HEK293 (cell line): ENCODE measurements around the gene SLC2A4RG.

Experiments used
- GLIS2 ChIP-seq: fragments of 450-650 bp; formaldehyde crosslinking; IDR thresholded peaks from 2 replicates; pipeline ENCODE4 v1.5.1; 2016; ENCODE audit warnings: missing biosample characterization, missing genetic modification characterization
- KLF10 ChIP-seq: fragments of 450-650 bp; IDR thresholded peaks from 2 replicates; pipeline ENCODE4 v1.5.1; 2018; ENCODE audit warnings: missing biosample characterization, mild to moderate bottlenecking, missing genetic modification characterization
- KLF8 ChIP-seq: fragments of 450-650 bp; formaldehyde crosslinking; IDR thresholded peaks from 2 replicates; pipeline ENCODE4 v1.5.1; 2016; ENCODE audit warnings: missing biosample characterization, missing genetic modification characterization
- OSR2 ChIP-seq: fragments of 450-650 bp; formaldehyde crosslinking; IDR thresholded peaks from 2 replicates; pipeline ENCODE4 v1.5.1; 2016; ENCODE audit warnings: missing biosample characterization, missing genetic modification characterization
- SP2 ChIP-seq: fragments of 450-650 bp; formaldehyde crosslinking; IDR thresholded peaks from 2 replicates; pipeline ENCODE4 v1.5.1; 2016; ENCODE audit warnings: missing biosample characterization, missing genetic modification characterization
- SP7 ChIP-seq: fragments of 450-650 bp; formaldehyde crosslinking; IDR thresholded peaks from 2 replicates; pipeline ENCODE4 v1.5.1; 2016; ENCODE audit warnings: missing biosample characterization, missing genetic modification characterization
- ZBTB17 ChIP-seq: fragments of 450-650 bp; formaldehyde crosslinking; IDR thresholded peaks from 2 replicates; pipeline ENCODE4 v1.5.1; 2016; ENCODE audit warnings: missing biosample characterization, missing genetic modification characterization
- ZBTB8A ChIP-seq: fragments of 450-650 bp; formaldehyde crosslinking; IDR thresholded peaks from 2 replicates; pipeline ENCODE4 v1.5.1; 2016; ENCODE audit warnings: missing biosample characterization, missing genetic modification characterization
- ZFP69B ChIP-seq: fragments of 450-650 bp; formaldehyde crosslinking; IDR thresholded peaks from 2 replicates; pipeline ENCODE4 v1.5.1; 2016; ENCODE audit warnings: missing biosample characterization, missing genetic modification characterization
- ZNF140 ChIP-seq: fragments of 450-650 bp; formaldehyde crosslinking; IDR thresholded peaks from 2 replicates; pipeline ENCODE4 v1.5.1; 2016; ENCODE audit warnings: missing biosample characterization, missing genetic modification characterization
- ZNF16 ChIP-seq: fragments of 450-650 bp; formaldehyde crosslinking; IDR thresholded peaks from 2 replicates; pipeline ENCODE4 v1.5.1; 2016; ENCODE audit warnings: low read depth, missing biosample characterization, missing genetic modification characterization
- ZNF19 ChIP-seq: fragments of 450-650 bp; formaldehyde crosslinking; IDR thresholded peaks from 2 replicates; pipeline ENCODE4; 2016; ENCODE audit warnings: missing biosample characterization, missing genetic modification characterization, low read depth
- ZNF2 ChIP-seq: fragments of 450-650 bp; formaldehyde crosslinking; IDR thresholded peaks from 2 replicates; pipeline ENCODE4 v1.5.1; 2016; ENCODE audit warnings: missing biosample characterization, missing genetic modification characterization
- ZNF24 ChIP-seq: fragments of 450-650 bp; formaldehyde crosslinking; IDR thresholded peaks from 2 replicates; pipeline ENCODE4 v1.5.1; 2016; ENCODE audit warnings: missing biosample characterization, missing genetic modification characterization
- ZNF341 ChIP-seq: fragments of 450-650 bp; formaldehyde crosslinking; IDR thresholded peaks from 2 replicates; pipeline ENCODE4; 2016; ENCODE audit warnings: low read depth, missing biosample characterization, missing genetic modification characterization
- ZNF404 ChIP-seq: fragments of 450-650 bp; formaldehyde crosslinking; IDR thresholded peaks from 2 replicates; pipeline ENCODE4 v1.5.1; 2017; ENCODE audit warnings: missing biosample characterization, missing genetic modification characterization
- ZNF600 ChIP-seq: fragments of 450-650 bp; formaldehyde crosslinking; IDR thresholded peaks from 2 replicates; pipeline ENCODE4 v1.5.1; 2016; ENCODE audit warnings: missing biosample characterization, missing genetic modification characterization
- ZNF664 ChIP-seq: fragments of 450-650 bp; formaldehyde crosslinking; IDR thresholded peaks from 2 replicates; pipeline ENCODE4 v1.5.1; 2016; ENCODE audit warnings: missing biosample characterization, missing genetic modification characterization
- ZNF76 ChIP-seq: fragments of 450-650 bp; formaldehyde crosslinking; IDR thresholded peaks from 2 replicates; pipeline ENCODE4; 2016; ENCODE audit warnings: low read depth, missing biosample characterization, missing genetic modification characterization, borderline replicate concordance
- ZNF777 ChIP-seq: fragments of 450-650 bp; formaldehyde crosslinking; IDR thresholded peaks from 2 replicates; pipeline ENCODE4 v1.5.1; 2017; ENCODE audit warnings: missing biosample characterization, missing genetic modification characterization, borderline replicate concordance
- ZNF843 ChIP-seq: fragments of 450-650 bp; formaldehyde crosslinking; IDR thresholded peaks from 2 replicates; pipeline ENCODE4 v1.5.1; 2016; ENCODE audit warnings: missing biosample characterization, missing genetic modification characterization
- ZSCAN16 ChIP-seq: fragments of 450-650 bp; formaldehyde crosslinking; IDR thresholded peaks from 2 replicates; pipeline ENCODE4 v1.5.1; 2016; ENCODE audit warnings: missing biosample characterization, missing genetic modification characterization
- TF ChIP-seq, protein P1 (sequence below): fragments of 450-650 bp; formaldehyde crosslinking; IDR thresholded peaks from 2 replicates; pipeline ENCODE4 v1.5.1; 2017; ENCODE audit warnings: missing biosample characterization, missing genetic modification characterization
- TF ChIP-seq, protein P2 (sequence below): fragments of 450-650 bp; formaldehyde crosslinking; conservative IDR thresholded peaks from 2 replicates; pipeline ENCODE4 v1.5.1; 2016; ENCODE audit warnings: low read depth, missing biosample characterization, missing genetic modification characterization
- TF ChIP-seq, protein P3 (sequence below): fragments of 450-650 bp; formaldehyde crosslinking; IDR thresholded peaks from 2 replicates; pipeline ENCODE4 v1.5.1; 2016; ENCODE audit warnings: missing biosample characterization, missing genetic modification characterization
- TF ChIP-seq, protein P4 (sequence below): fragments of 450-650 bp; formaldehyde crosslinking; IDR thresholded peaks from 2 replicates; pipeline ENCODE4 v1.5.1; 2016; ENCODE audit warnings: missing biosample characterization, missing genetic modification characterization
- TF ChIP-seq, protein P5 (sequence below): fragments of 450-650 bp; formaldehyde crosslinking; IDR thresholded peaks from 2 replicates; pipeline ENCODE4; 2016; ENCODE audit warnings: missing biosample characterization, missing genetic modification characterization
- TF ChIP-seq, protein P6 (sequence below): fragments of 450-650 bp; formaldehyde crosslinking; IDR thresholded peaks from 2 replicates; pipeline ENCODE4 v1.5.1; 2016; ENCODE audit warnings: missing biosample characterization, missing genetic modification characterization

SLC2A4RG gene

DNA sequence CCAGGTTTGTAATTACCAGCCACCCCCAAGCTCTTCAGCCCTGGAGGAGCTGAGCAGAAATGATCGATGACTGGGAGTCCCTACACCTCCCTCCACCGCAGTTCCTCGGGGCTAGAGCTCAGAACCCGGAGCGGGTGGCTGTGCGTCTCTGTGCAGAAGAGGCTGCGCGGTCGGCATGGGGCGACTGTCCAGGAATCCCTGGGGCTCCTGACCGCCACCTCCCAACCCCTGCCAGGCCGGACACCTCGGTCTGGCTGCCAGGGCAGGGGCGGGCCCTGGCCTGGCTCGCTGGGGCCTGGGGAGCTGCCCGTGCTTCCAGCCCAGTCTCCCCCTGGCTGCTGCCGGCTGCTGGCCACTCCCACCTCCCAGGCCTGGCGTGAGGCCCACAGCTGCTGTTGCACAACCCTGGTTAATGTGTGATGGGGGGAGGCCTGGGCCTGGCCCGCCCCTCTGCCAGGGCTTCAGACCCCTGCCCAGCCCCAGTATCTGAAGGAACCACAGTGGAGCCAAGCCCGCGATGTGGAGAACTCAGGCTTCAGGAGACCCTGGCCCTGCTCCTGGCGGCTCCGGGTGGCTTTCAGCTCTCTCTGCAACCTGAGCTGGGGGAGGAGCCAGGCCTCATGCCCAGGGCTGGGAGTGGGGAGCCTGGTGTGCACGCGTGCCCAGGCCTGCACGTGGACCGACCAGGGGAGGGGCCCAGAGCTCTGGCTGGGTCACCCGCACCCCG lies 1.2 kb downstream of the SLC2A4RG start (continued):
- no peak for TF ChIP-seq ZNF664 (tag by site-specific recombination)
- TF ChIP-seq, protein P1, sequence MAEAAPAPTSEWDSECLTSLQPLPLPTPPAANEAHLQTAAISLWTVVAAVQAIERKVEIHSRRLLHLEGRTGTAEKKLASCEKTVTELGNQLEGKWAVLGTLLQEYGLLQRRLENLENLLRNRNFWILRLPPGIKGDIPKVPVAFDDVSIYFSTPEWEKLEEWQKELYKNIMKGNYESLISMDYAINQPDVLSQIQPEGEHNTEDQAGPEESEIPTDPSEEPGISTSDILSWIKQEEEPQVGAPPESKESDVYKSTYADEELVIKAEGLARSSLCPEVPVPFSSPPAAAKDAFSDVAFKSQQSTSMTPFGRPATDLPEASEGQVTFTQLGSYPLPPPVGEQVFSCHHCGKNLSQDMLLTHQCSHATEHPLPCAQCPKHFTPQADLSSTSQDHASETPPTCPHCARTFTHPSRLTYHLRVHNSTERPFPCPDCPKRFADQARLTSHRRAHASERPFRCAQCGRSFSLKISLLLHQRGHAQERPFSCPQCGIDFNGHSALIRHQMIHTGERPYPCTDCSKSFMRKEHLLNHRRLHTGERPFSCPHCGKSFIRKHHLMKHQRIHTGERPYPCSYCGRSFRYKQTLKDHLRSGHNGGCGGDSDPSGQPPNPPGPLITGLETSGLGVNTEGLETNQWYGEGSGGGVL (tag by site-specific recombination): peak; percentile 36
- 0 out of 2 replicates have a peak, but pooled peaks have one; percentile 34 for TF ChIP-seq ZNF777 (tag by site-specific recombination)
- TF ChIP-seq KLF10 (tag by site-specific recombination): 0 out of 2 replicates have a peak, but pooled peaks have one; percentile 38
- no peak for TF ChIP-seq ZNF2 (tag by site-specific recombination)
- TF ChIP-seq ZNF16 (tag by site-specific recombination): no peak
- TF ChIP-seq SP2 (tag by site-specific recombination): peak; percentile 50
- TF ChIP-seq ZFP69B: peak; percentile 12; the same call in 1 of the 2 replicates
- TF ChIP-seq ZNF76 (tag by site-specific recombination): peak; percentile 51; the same call in 1 of the 2 replicates
- peak; percentile 96 for TF ChIP-seq ZBTB17 (tag by site-specific recombination)
- no peak for TF ChIP-seq ZNF24 (tag by site-specific recombination)
- TF ChIP-seq ZSCAN16: no peak
- no peak for TF ChIP-seq ZNF140 (tag by site-specific recombination)
- TF ChIP-seq, protein P2, sequence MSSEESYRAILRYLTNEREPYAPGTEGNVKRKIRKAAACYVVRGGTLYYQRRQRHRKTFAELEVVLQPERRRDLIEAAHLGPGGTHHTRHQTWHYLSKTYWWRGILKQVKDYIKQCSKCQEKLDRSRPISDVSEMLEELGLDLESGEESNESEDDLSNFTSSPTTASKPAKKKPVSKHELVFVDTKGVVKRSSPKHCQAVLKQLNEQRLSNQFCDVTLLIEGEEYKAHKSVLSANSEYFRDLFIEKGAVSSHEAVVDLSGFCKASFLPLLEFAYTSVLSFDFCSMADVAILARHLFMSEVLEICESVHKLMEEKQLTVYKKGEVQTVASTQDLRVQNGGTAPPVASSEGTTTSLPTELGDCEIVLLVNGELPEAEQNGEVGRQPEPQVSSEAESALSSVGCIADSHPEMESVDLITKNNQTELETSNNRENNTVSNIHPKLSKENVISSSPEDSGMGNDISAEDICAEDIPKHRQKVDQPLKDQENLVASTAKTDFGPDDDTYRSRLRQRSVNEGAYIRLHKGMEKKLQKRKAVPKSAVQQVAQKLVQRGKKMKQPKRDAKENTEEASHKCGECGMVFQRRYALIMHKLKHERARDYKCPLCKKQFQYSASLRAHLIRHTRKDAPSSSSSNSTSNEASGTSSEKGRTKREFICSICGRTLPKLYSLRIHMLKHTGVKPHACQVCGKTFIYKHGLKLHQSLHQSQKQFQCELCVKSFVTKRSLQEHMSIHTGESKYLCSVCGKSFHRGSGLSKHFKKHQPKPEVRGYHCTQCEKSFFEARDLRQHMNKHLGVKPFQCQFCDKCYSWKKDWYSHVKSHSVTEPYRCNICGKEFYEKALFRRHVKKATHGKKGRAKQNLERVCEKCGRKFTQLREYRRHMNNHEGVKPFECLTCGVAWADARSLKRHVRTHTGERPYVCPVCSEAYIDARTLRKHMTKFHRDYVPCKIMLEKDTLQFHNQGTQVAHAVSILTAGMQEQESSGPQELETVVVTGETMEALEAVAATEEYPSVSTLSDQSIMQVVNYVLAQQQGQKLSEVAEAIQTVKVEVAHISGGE (tag by site-specific recombination): 0 out of 2 replicates have a peak, but pooled peaks have one; percentile 5
- TF ChIP-seq GLIS2: peak; percentile 85
- TF ChIP-seq, protein P3, sequence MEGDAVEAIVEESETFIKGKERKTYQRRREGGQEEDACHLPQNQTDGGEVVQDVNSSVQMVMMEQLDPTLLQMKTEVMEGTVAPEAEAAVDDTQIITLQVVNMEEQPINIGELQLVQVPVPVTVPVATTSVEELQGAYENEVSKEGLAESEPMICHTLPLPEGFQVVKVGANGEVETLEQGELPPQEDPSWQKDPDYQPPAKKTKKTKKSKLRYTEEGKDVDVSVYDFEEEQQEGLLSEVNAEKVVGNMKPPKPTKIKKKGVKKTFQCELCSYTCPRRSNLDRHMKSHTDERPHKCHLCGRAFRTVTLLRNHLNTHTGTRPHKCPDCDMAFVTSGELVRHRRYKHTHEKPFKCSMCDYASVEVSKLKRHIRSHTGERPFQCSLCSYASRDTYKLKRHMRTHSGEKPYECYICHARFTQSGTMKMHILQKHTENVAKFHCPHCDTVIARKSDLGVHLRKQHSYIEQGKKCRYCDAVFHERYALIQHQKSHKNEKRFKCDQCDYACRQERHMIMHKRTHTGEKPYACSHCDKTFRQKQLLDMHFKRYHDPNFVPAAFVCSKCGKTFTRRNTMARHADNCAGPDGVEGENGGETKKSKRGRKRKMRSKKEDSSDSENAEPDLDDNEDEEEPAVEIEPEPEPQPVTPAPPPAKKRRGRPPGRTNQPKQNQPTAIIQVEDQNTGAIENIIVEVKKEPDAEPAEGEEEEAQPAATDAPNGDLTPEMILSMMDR: peak; percentile 46
- TF ChIP-seq KLF8 (tag by site-specific recombination): peak; percentile 69
- TF ChIP-seq ZNF600 (tag by site-specific recombination): peak; percentile 82
- TF ChIP-seq ZNF404 (tag by site-specific recombination): no peak
- TF ChIP-seq, protein P4, sequence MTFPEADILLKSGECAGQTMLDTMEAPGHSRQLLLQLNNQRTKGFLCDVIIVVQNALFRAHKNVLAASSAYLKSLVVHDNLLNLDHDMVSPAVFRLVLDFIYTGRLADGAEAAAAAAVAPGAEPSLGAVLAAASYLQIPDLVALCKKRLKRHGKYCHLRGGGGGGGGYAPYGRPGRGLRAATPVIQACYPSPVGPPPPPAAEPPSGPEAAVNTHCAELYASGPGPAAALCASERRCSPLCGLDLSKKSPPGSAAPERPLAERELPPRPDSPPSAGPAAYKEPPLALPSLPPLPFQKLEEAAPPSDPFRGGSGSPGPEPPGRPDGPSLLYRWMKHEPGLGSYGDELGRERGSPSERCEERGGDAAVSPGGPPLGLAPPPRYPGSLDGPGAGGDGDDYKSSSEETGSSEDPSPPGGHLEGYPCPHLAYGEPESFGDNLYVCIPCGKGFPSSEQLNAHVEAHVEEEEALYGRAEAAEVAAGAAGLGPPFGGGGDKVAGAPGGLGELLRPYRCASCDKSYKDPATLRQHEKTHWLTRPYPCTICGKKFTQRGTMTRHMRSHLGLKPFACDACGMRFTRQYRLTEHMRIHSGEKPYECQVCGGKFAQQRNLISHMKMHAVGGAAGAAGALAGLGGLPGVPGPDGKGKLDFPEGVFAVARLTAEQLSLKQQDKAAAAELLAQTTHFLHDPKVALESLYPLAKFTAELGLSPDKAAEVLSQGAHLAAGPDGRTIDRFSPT: peak; percentile 67; the same call in 1 of the 2 replicates
- TF ChIP-seq OSR2 (tag by site-specific recombination): peak; percentile 45; the same call in 1 of the 2 replicates
- TF ChIP-seq, protein P5, sequence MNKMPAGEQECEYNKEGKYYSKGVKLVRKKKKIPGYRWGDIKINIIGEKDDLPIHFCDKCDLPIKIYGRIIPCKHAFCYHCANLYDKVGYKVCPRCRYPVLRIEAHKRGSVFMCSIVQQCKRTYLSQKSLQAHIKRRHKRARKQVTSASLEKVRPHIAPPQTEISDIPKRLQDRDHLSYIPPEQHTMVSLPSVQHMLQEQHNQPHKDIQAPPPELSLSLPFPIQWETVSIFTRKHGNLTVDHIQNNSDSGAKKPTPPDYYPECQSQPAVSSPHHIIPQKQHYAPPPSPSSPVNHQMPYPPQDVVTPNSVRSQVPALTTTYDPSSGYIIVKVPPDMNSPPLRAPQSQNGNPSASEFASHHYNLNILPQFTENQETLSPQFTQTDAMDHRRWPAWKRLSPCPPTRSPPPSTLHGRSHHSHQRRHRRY (tag by site-specific recombination): no peak
- TF ChIP-seq ZNF843 (tag by site-specific recombination): peak; percentile 15; the same call in 1 of the 2 replicates
- peak; percentile 66 for TF ChIP-seq SP7 (tag by site-specific recombination)
- peak; percentile 38; the same call in 1 of the 2 replicates for TF ChIP-seq ZBTB8A
- peak; percentile 93 for TF ChIP-seq ZNF341 (tag by site-specific recombination)
- TF ChIP-seq, protein P6, sequence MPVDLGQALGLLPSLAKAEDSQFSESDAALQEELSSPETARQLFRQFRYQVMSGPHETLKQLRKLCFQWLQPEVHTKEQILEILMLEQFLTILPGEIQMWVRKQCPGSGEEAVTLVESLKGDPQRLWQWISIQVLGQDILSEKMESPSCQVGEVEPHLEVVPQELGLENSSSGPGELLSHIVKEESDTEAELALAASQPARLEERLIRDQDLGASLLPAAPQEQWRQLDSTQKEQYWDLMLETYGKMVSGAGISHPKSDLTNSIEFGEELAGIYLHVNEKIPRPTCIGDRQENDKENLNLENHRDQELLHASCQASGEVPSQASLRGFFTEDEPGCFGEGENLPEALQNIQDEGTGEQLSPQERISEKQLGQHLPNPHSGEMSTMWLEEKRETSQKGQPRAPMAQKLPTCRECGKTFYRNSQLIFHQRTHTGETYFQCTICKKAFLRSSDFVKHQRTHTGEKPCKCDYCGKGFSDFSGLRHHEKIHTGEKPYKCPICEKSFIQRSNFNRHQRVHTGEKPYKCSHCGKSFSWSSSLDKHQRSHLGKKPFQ: peak; percentile 10; the same call in 1 of the 2 replicates
- TF ChIP-seq ZNF19 (tag by site-specific recombination): no peak
